ENCODE data around the gene PLXND1. TPM values are rescaled to one million over a fixed set of nuclear protein-coding genes. Genes with fewer than 3 reads are reported as not detected.
"Not testable (repeated sequence)": the region's sequence is repeated elsewhere in the genome, so short reads cannot be mapped to it uniquely, and the experiment has no call there.

Gene PLXND1, protein sequence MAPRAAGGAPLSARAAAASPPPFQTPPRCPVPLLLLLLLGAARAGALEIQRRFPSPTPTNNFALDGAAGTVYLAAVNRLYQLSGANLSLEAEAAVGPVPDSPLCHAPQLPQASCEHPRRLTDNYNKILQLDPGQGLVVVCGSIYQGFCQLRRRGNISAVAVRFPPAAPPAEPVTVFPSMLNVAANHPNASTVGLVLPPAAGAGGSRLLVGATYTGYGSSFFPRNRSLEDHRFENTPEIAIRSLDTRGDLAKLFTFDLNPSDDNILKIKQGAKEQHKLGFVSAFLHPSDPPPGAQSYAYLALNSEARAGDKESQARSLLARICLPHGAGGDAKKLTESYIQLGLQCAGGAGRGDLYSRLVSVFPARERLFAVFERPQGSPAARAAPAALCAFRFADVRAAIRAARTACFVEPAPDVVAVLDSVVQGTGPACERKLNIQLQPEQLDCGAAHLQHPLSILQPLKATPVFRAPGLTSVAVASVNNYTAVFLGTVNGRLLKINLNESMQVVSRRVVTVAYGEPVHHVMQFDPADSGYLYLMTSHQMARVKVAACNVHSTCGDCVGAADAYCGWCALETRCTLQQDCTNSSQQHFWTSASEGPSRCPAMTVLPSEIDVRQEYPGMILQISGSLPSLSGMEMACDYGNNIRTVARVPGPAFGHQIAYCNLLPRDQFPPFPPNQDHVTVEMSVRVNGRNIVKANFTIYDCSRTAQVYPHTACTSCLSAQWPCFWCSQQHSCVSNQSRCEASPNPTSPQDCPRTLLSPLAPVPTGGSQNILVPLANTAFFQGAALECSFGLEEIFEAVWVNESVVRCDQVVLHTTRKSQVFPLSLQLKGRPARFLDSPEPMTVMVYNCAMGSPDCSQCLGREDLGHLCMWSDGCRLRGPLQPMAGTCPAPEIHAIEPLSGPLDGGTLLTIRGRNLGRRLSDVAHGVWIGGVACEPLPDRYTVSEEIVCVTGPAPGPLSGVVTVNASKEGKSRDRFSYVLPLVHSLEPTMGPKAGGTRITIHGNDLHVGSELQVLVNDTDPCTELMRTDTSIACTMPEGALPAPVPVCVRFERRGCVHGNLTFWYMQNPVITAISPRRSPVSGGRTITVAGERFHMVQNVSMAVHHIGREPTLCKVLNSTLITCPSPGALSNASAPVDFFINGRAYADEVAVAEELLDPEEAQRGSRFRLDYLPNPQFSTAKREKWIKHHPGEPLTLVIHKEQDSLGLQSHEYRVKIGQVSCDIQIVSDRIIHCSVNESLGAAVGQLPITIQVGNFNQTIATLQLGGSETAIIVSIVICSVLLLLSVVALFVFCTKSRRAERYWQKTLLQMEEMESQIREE (N-terminal part only)
- total RNA-seq = 3.1 and 29.6 TPM in 2 replicates

GRCh38 chr3:129606636-129607390 lies at the start of gene PLXND1:
Gene PLXND1 (minus strand): TSS chr3:129606676. CDS start chr3:129606639, 37 bp downstream.
- no peak for DNase-seq (ENCODE audit: low read depth)

- DNase-seq (ENCODE audit: low read depth) = no peak
These were observed 48.8 kb upstream of the PLXND1 start for GRCh38 chr3:129655291-129655700.

- peak; percentile 28 for DNase-seq (ENCODE audit: low read depth)
These were observed 47.7 kb upstream of the PLXND1 start for GRCh38 chr3:129654131-129654530.

DNA sequence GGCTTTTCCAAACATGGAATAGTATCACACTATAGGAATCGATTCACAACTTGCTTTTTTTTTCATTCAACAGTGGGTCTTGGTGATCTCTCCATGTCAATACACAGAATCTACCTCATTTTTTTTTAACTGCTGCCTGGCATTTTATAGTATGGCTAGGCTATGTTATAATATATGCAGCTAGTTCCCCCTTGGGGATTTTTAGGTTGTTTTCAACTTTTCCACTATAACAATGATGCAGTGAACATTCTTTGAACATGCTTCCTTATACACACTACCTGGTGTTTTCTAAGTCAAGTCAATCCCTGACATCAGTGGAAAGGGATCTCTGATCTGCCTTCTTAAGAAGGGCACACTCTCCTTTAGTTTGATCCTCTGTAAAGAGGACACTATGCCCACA lies 46.5 kb upstream of the PLXND1 start:
- DNase-seq (ENCODE audit: low read depth) = no peak

DNA sequence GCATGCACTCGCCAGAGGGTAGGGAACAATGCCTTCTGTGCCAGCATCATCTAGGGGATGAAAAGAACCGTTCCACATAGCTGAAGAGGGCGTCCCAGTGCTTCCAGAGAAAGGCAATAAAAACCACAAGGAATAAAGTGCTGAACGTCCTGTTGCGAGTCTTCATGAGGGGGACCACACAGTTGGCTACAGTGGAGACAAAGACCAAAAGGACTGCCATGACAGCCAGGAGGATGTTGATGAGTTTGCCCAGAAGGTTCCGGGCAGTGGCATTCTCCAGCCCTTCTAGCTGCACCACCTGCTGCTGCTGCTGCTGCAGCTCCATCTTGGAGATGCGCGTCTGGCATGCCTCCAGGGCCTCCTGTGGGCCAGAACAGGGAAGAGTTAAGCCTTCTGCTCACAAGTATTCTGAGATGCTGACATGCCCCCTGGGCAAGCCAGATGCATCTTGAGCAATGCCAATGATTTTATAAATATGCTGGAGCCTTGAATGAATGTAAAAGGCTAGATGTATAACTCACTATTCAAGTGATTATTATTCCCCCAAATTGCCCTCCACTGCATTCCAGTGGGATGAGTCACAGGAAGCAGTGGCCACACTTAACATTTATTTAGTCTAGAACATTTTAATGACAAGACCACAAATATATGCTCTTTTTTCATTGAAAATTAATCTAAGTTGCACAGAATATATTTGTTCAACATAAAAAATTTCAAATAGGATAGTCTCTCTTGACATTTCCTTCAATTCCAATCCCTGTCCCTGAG lies 45.1 kb upstream of the PLXND1 start:
- peak; percentile 84 for DNase-seq (ENCODE audit: low read depth)

DNA sequence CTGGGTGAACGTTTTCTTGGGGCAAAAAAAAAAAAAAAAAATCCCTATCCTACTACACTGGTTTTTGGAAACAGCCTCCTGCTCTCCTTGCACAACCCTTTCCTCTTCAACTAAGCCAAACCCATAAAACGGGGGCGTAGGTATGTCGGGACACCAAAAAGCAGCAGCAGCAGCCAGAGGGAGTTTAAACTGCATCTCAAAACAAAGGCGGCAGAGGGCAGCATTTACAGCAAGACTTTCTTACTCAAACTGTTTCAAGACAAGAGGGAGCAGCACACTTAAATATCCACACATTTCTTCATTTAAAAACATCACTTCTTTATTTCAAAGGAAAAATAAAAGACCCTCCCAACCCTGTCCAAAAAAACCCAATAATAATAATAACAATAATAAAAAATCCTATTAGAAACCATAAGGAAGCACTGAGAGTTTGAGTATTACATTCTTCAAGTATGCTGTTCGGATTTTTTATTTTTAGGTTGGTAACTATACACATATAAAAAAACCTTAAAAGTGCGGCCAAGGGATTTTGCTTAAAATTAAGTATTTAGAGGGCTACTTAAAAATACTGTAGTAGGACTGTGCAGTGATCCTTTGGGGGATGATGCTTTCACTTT lies 43.9 kb upstream of the PLXND1 start:
- peak; percentile 73 for DNase-seq (ENCODE audit: low read depth)

GRCh38 chr3:129648391-129648790 lies 41.9 kb upstream of the PLXND1 start:
- no peak for DNase-seq (ENCODE audit: low read depth)

DNA sequence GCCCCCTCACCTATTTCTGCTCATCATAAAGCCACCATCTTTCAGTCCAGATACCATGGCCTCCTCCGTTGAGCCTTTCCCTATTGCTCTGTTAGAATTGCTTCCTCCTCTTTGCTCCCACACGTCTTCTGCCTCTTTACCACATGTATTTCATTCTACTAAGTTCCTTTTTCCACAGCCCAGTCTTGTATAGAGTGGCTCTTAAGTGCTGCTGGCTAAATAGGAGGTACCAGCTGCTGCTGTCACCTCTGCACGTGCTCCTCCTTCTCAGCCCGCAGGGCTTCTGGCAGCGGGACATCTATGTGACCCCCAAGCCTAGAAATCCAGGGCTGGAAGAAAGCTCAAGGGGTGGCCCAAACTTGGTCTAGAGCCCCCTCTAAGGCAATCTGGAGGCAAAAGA lies 38.8 kb upstream of the PLXND1 start:
- DNase-seq (ENCODE audit: low read depth) = no peak

DNA sequence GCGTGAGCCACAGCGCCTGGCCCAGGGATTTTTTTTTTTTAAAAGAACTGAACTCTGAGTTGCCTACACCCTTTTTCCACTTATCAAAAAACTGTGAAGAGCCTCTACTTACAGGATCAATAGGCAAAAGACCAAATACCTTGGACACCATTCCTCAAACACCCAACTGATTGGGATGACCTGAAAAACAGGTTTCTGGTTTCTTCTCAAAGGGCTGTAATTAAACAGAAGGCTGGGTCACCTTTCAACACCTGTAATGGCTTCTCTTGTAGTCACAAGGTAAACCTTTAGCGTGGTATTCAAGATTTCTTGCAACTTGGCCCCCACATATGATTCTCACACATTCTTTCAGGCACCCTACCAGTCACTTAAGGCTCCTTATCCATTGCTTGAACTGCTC lies 38.4 kb upstream of the PLXND1 start:
- no peak for DNase-seq (ENCODE audit: low read depth)

GRCh38 chr3:129641567-129642260 lies 35.2 kb upstream of the PLXND1 start:
- not testable (repeated sequence) for DNase-seq (ENCODE audit: low read depth)

DNA sequence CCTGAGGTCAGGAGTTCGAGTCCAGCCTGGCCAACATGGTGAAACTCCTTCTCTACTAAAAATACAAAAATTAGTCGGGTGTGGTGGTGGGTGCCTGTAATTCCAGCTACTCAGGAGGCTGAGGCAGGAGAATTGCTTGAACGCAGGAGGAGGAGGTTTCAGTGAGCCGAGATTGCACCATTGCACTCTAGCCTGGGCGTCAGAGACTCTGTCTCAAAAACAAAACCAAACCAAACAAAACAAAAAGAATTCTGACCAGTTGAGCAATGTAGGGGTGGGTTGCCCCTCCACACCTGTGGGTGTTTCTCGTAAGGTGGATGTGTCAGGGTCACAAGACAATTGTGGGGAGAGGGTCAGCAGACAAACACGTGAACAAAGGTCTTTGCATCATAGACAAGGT lies 34.5 kb upstream of the PLXND1 start:
- DNase-seq (ENCODE audit: low read depth) = not testable (repeated sequence)

GRCh38 chr3:129638481-129638880 lies 32.0 kb upstream of the PLXND1 start:
- no peak for DNase-seq (ENCODE audit: low read depth)

DNA sequence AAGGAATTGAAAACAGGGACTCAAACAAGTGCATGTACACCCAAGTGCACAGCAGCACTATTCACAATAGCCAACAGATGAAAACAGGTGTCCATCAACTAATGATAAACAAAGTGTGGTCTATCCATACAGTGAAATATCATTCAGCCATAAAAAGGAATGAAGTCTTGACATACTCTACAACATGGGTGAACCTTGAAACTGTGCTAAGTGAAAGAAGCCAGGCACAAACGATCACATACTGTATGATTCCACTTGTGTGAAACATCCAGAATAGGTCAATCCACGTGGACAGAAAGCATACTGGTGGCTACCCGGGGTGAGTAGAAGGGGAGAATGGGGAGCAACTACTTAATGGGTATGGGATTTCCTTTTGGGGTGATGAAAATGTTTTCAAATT lies 29.6 kb upstream of the PLXND1 start:
- no peak for DNase-seq (ENCODE audit: low read depth)

DNA sequence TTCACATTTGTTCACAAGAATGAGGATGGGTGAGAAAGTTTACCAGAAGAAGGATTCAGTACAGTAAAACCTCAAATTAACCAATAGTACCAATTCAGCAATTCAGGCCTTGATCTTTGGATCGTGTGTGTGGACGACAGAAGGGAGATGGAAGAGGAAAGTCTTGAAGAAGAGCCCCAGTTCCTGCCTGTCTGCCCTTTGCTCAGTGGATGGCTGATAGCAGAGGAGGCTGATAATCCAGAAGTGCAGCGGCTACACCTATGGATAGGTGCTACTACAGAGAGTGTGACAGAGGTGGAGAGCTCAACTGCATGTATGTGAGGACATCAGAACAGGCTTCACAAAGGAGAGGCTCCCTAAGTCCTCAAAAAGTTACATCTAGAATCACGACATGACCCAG lies 29.2 kb upstream of the PLXND1 start:
- DNase-seq (ENCODE audit: low read depth) = no peak

DNA sequence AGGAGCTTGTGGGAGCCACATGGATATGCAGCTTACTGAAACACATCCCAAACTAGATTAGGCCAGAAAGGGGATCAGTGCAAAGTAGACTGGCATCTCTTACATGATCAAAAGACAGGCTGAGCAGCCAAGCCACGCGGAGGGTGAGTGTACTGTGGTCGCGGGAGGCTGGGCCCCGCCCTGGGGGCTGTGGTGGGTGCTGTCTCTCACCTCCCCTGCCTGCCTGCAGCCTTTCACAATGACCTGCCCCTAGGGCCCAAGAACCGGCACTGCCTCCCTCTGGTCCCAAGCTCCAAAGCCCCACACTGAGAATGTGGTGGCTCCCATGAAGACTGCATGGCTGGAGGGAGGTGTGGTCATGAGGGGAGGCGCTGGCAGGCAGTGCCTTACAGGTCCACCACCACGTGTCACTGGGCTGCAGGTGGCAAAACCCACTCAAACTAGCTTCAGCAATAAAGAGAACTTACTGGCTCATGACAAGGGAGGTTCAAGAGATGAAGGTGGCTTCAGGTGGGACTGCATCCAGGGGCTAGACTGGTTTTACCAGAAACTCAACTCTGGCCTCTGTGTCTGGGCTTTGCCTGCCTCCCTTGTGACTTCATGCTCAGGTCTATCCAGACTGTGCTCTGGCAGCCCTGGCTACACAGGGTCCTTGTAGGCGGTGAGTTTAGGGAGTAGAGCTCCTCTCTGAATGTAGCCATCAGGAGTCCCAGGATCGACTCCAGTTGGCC lies 27.4 kb upstream of the PLXND1 start:
- no peak for DNase-seq (ENCODE audit: low read depth)

DNA sequence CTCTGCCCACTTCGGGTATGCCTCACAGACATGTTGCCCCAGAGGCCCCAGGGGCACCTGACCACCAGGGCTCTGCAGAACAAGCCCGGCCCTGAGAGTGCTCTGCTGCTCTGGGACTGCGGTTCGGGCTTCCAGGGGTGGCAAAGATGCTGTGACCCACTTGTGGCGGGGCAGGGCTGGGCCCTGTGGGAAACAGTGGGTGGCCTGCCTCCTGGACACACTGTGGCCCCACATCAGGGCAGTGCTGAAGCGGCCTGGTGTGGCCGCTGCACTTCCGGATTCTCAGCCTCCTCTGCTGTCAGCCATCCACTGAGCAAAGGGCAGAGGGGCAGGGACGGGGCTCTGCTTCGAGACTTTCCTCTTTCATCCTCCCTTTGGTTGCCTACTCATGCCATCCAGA lies 26.5 kb upstream of the PLXND1 start:
- DNase-seq (ENCODE audit: low read depth) = no peak

DNA sequence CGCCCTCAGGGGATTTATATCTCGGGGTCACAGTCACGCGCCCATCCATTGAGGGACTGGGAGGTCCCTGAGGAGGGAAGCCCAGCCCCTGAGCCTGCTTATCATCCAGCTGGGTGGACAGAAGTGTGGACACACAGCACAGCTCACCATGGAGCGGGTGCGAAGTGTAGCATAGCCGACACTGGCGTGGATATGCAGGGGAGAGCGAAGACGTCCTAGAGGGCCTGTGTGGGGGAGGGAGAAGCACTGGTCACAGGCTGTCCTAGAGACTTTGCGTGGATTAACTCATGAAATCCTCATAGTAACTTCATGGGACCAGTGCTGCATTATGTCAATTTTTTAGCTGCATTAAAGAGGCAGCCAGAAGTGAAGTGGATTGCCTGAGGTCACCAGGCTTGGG lies 26.1 kb upstream of the PLXND1 start:
- no peak for DNase-seq (ENCODE audit: low read depth)

- DNase-seq (ENCODE audit: low read depth) = no peak
These were observed 25.6 kb upstream of the PLXND1 start for GRCh38 chr3:129632056-129632455.

- no peak for DNase-seq (ENCODE audit: low read depth)
These were observed 22.5 kb upstream of the PLXND1 start for GRCh38 chr3:129629011-129629410.
